Fibroblast of mammary gland (primary cell): Measurements from ENCODE around the gene PGS1.
"Not testable (repeated sequence)": the region's sequence is repeated elsewhere in the genome, so short reads cannot be mapped to it uniquely, and the experiment has no call there.

Experiments
- DNase-seq: peaks from one replicate; pipeline ENCODE4 v3.0.0-alpha.2; 2010; ENCODE audit warnings: low read depth
- H3K4me3 ChIP-seq: 2 replicates; pipeline ENCODE4 v1.5.1; 2011; ENCODE audit warnings: low read depth, mild to moderate bottlenecking, low read length, moderate library complexity; ENCODE audit not compliant: control insufficient read depth
- TF ChIP-seq, protein P1 (sequence below): conservative IDR thresholded peaks from 2 replicates; pipeline ENCODE4 v1.5.1; 2011; ENCODE audit warnings: low read depth, low read length, inconsistent platforms; ENCODE audit not compliant: control insufficient read depth, insufficient read depth

PGS1 gene, protein sequence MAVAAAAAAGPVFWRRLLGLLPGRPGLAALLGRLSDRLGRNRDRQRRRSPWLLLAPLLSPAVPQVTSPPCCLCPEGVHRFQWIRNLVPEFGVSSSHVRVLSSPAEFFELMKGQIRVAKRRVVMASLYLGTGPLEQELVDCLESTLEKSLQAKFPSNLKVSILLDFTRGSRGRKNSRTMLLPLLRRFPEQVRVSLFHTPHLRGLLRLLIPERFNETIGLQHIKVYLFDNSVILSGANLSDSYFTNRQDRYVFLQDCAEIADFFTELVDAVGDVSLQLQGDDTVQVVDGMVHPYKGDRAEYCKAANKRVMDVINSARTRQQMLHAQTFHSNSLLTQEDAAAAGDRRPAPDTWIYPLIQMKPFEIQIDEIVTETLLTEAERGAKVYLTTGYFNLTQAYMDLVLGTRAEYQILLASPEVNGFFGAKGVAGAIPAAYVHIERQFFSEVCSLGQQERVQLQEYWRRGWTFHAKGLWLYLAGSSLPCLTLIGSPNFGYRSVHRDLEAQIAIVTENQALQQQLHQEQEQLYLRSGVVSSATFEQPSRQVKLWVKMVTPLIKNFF

DNA sequence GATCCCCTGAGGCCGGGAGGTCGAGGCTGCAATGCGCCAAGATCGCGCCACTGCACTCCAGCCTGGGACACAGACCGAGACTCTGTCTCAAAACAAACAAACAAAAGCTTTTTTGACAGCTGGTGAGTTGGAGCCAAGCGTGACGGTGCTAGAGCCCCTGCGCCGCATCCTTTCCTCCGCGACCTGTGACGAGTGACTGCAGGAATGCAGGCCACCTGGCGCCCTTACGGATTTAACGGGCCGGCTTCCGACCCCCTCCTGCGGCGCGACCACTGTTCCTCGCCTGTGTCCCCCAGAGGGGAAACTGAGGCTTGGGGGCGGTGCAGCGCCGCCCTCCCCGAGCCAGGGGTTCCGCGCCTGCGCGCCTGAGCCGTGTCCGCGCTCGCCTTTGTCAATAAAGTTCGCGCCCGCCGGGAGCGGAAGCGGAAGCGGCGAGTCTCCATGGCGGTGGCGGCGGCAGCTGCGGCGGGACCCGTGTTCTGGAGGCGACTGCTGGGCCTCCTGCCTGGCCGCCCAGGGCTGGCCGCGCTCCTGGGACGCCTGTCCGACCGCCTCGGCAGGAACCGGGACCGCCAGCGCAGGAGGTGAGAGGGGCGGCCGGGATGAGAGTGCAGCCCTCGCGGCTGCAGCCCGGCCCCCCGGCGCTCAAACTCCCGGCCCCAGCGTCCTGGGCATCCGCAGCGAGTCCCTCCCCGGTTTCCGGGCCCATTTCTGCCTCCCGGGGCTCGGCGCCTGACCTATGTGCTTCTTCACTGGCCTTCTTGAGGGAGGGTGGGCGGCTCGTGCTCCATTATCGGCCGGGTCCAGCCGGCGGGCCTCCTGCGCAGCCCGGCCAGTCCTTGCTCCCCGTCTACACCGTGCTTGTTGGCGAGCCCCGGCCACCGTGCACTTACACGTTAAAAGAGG lies at the start of gene PGS1:
TSS of gene PGS1 (plus strand) at position 425 of the 906 bp plus-strand sequence. CDS start at position 442, 17 bp downstream.
- TF ChIP-seq, protein P1, sequence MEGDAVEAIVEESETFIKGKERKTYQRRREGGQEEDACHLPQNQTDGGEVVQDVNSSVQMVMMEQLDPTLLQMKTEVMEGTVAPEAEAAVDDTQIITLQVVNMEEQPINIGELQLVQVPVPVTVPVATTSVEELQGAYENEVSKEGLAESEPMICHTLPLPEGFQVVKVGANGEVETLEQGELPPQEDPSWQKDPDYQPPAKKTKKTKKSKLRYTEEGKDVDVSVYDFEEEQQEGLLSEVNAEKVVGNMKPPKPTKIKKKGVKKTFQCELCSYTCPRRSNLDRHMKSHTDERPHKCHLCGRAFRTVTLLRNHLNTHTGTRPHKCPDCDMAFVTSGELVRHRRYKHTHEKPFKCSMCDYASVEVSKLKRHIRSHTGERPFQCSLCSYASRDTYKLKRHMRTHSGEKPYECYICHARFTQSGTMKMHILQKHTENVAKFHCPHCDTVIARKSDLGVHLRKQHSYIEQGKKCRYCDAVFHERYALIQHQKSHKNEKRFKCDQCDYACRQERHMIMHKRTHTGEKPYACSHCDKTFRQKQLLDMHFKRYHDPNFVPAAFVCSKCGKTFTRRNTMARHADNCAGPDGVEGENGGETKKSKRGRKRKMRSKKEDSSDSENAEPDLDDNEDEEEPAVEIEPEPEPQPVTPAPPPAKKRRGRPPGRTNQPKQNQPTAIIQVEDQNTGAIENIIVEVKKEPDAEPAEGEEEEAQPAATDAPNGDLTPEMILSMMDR: no peak
- DNase-seq: peak; percentile 63
- peak within 1 kb of the TSS; percentile 89 for H3K4me3 ChIP-seq

DNA sequence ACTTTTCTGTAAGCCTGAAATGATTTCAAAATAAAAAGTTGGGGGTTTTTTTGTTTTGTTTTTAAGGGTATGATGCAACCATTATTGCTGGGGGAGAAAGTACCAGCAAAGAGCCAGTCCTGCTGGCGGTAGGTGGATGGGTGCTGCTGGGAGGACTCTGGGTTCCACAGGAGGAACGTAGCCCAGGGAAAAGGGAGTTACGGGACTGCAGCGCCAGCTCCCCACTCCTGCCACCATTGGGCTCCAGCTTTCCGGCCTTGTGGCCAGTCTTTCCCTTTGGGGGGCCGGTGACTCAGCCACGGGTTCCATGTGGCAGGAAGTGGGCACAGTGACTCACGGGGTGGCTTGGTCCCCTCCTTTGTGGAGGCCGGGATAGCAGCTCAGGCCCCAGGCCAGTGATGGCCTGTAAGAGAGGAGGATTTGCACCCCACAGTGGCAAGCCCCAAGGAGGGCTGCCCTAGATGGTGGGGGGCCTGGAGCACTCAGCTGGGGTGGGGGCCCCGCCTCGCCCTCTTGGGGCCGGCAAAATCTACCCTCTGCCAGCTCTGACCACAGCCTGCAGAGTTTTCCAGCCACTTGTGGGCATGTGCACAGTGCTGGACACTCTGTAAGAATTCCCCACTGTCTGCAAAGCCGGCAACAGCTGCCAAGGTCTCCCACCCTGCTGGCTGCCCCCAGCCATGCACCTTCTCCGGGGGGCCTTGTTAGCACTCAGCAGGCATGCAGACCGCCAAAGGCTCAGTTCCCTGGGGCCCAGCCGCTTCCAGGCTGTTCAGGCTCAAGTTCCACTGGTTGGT lies 49.0 kb upstream of the PGS1 start:
- TF ChIP-seq, protein P1: no peak
- DNase-seq: peak; percentile 83
- no peak overlapping the region for H3K4me3 ChIP-seq

DNA sequence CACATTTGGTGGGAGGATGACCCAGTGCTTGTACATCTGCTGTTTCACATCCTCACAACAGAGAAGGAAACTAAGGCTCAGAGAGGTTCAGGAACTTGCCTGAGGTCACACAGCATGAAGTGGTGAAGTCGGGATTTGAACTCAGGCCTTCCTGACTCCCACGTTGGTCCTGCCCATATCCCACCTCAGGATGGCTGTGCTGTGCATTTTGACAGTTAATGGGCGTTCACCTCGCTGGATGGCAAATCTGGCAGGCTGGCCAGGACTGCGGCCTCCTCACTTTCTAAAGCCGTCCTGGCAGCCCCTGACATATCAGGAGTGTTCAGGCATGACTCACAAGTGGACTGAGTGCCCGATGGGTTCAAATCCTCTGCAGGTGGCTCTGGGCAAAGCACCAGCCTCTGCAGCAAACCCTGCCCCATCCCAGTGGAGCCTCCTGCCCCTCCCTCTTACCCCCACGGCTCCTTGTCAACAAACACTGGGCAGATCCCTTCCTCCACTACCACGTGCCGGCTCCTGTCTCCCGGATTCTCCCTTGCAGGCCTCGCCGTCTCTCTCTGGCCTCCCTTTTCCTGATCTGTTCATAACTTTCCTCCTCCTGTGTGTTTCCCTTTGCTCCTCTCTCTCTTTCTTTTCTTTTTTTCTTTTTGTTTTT lies 47.8 kb upstream of the PGS1 start:
- TF ChIP-seq, protein P1: no peak
- peak; percentile 44 for DNase-seq
- no peak overlapping the region for H3K4me3 ChIP-seq

DNA sequence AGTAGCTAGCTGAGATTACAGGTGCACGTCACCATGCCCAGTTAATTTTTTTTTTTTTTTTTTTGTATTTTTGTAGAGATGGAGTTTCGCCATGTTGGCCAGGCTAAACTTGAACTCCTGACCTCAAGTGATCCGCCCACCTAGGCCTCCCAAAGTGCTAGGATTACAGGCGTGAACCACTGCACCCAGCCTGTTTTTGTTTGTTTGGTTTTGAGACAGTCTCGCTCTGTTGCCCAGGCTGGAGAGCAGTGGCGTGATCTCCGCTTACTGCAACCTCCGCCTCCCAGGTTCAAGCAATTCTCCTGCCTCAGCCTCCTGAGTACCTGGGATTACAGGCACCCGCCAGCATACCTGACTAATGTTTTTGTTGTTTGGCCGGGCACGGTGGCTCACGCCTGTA lies 47.1 kb upstream of the PGS1 start:
- DNase-seq, H3K4me3 ChIP-seq: not testable (repeated sequence)

DNA sequence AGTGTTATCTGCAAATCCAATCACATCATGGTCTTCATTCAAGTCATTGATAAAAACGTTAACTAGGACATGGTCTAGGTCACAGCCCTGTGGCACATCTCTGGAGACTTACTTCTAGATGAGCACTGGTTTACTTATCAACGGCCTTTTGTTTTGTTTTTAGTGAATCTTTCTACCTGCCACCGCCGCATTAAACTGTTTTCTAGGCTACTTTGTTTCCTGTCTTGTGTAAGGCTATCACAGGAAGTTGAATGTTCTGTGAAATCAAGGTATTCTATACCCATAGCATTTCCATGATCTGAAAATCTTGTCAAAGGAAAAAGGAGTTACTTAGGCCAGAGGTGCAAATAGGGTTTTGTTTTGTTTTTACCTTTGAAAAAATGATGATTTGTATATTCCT lies 45.5 kb upstream of the PGS1 start:
- H3K4me3 ChIP-seq: no peak overlapping the region
- TF ChIP-seq, protein P1: no peak
- no peak for DNase-seq

DNA sequence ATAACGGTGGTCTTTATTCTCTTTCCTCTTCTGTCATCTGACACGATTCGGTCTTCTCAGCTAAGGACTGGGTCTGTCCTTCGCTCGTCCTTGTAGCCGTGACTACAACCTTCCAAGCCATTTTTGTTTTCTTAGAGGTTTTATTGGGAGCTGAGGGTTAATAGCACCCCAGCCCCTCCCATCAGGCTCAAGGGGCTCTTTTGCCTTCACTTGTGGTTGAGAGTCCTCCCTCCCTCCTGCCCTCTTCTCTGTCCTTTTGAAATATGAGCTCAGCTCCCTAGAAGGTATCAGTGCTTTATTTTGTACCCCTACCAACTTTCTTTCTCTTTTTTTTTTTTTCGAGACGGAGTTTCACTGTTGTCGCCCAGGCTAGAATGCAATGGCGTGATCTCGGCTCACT lies 43.2 kb upstream of the PGS1 start:
- H3K4me3 ChIP-seq: no peak overlapping the region
- no peak for DNase-seq
- TF ChIP-seq, protein P1: no peak
